Fibroblast of villous mesenchyme (primary cell): ENCODE data around the gene ITM2B. TPM values are rescaled to one million over a fixed set of nuclear protein-coding genes. Genes with fewer than 3 reads are reported as not detected.

Experiments
- DNase-seq: peaks from one replicate; pipeline ENCODE4 v3.0.0-alpha.2; 2010; ENCODE audit warnings: low read depth
- H3K4me3 ChIP-seq: 2 replicates; pipeline ENCODE4 v1.5.1; 2011; ENCODE audit warnings: low read depth, mild to moderate bottlenecking, low read length
- total RNA-seq: library from RNA; depleted of rRNA; stranded (reverse); fragments of >200 nt; gene quantifications from 2 replicates; pipeline ENCODE4 v1.2.3, GENCODE V29; 2012
- TF ChIP-seq, protein P1 (sequence below): IDR thresholded peaks from 2 replicates; pipeline ENCODE4 v1.5.1; 2012; ENCODE audit warnings: low read depth, mild to moderate bottlenecking, low read length; ENCODE audit not compliant: insufficient read depth

The ITM2B gene
- total RNA-seq, 1 donor: 112 TPM

DNA sequence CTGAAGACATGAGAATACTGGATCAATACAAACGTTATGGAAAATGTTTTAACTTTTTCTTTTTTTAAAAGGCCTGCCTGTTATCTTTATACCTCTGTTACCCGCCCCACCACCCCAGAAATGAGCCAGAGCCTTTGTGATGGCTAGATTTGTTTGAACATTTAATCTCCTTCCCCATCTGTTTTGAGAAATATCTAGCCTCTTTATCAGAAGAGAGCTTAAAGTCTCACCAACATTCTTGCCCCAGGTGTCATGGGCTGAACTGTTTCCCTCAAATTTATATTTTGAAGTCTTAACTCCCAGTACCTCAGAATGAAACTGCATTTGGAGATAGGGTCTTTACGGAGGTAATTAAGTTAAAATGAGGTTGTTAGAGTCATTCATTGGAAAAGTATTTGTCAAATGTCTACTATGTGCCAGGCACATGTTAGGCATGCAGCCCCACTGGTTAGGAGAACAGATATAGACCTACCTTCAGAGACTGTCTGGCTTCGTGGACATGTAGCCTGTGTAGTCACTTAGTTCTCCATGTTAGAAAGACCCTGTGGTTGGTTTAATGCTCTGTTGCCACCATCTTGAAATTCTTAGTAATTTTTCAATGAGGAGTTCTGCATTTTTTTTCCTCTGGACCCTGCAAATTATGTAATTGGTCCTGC lies 64.3 kb downstream of the ITM2B start:
- TF ChIP-seq, protein P1, sequence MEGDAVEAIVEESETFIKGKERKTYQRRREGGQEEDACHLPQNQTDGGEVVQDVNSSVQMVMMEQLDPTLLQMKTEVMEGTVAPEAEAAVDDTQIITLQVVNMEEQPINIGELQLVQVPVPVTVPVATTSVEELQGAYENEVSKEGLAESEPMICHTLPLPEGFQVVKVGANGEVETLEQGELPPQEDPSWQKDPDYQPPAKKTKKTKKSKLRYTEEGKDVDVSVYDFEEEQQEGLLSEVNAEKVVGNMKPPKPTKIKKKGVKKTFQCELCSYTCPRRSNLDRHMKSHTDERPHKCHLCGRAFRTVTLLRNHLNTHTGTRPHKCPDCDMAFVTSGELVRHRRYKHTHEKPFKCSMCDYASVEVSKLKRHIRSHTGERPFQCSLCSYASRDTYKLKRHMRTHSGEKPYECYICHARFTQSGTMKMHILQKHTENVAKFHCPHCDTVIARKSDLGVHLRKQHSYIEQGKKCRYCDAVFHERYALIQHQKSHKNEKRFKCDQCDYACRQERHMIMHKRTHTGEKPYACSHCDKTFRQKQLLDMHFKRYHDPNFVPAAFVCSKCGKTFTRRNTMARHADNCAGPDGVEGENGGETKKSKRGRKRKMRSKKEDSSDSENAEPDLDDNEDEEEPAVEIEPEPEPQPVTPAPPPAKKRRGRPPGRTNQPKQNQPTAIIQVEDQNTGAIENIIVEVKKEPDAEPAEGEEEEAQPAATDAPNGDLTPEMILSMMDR: no peak
- DNase-seq: no peak
- no peak overlapping the region for H3K4me3 ChIP-seq

DNA sequence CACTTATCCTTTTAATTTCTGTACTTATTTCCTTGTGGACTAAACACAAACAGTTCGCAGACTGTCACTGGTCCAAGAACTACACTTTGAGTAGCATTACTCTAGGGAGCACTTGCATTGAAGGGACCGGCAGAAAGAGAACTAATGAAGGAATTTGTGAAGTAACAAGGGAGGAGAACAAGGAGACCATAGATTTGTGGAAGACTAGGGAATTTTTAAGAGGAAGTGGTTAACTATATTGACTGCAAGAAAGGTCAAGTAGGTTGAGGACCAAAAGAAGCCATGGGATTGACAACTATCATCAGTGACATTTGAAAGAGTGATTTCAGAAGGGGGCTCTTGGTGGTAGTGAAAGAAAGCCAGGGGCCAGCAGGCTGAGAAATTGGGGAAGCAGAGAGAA lies 66.6 kb downstream of the ITM2B start:
- DNase-seq: no peak
- H3K4me3 ChIP-seq: no peak overlapping the region
- TF ChIP-seq, protein P1: no peak

DNA sequence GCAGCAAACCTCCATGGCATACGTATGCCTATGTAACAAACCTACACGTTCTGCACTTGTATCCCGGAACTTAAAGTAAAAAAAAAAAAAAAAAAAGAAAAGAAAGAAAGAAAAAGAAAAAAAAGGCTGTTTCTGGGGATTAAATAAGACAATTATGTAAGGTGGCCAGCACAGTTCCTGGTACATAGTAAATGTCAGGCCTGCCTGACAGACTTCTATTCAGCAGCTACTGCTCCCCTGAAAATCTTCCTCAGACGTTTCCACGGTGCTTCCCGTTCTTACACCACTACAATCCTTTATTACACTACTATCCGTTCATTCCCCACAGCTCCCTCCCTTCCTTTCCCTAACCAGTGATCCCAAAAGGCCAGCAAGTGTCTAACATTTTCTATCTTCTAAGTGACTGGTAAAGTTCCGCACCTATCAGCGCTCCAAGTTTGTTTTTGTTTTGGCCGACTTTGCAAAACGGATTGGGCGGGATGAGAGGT lies 69.9 kb downstream of the ITM2B start:
- peak overlapping the region; percentile 85 for H3K4me3 ChIP-seq
- DNase-seq: no peak
- TF ChIP-seq, protein P1: no peak

DNA sequence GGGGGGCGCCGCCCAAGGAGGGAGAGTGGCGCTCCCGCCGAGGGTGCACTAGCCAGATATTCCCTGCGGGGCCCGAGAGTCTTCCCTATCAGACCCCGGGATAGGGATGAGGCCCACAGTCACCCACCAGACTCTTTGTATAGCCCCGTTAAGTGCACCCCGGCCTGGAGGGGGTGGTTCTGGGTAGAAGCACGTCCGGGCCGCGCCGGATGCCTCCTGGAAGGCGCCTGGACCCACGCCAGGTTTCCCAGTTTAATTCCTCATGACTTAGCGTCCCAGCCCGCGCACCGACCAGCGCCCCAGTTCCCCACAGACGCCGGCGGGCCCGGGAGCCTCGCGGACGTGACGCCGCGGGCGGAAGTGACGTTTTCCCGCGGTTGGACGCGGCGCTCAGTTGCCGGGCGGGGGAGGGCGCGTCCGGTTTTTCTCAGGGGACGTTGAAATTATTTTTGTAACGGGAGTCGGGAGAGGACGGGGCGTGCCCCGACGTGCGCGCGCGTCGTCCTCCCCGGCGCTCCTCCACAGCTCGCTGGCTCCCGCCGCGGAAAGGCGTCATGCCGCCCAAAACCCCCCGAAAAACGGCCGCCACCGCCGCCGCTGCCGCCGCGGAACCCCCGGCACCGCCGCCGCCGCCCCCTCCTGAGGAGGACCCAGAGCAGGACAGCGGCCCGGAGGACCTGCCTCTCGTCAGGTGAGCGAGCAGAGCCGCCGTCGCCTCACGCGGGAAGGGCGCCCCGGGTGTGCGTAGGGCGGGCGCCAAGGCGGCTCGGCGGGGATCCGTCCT lies 70.5 kb downstream of the ITM2B start, which contains the start of gene RB1:
RB1 (plus strand) TSS at position 393 of the 784 bp plus-strand sequence; CDS start at position 555, 162 bp downstream.
- peak; percentile 94 for DNase-seq
- peak within 1 kb of the TSS; percentile 85 for H3K4me3 ChIP-seq
- TF ChIP-seq, protein P1: no peak

DNA sequence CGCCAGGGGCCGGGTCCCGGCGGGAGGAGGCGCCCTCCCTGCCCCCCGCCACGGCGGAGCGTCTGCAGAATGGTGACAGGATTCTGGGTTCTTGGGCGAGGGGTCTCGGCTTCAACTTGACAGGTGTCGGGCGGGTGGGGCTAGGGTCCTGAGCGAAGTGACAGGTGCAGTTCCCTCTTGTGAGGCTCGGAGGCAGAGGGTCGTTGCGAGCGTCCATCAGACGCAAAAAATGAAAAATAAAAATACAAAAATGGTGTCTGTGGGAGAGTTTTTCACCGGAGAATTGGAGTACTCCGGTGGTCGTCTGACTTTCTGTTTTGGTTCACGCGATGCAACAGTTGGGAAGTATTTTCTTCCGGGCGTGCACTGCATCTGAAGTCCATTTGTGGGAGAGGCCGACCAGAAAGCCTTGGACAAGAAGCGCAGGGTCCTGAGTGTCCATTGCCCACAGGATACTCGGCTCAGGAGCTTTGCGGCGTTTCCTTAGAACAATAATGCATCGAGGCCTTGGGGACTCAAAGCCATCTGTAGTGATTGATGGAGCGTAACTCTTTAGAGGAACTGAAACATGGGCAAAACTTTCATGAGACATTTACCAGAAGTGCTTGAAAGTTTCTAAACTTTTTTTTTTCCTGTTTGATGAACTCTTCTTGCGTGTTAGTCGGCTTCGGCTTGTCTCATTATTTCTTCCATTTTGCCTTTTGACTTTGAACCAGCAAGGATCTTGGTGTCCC lies 71.3 kb downstream of the ITM2B start:
- DNase-seq: peak; percentile 77
- TF ChIP-seq, protein P1: no peak
- peak overlapping the region; percentile 85 for H3K4me3 ChIP-seq

DNA sequence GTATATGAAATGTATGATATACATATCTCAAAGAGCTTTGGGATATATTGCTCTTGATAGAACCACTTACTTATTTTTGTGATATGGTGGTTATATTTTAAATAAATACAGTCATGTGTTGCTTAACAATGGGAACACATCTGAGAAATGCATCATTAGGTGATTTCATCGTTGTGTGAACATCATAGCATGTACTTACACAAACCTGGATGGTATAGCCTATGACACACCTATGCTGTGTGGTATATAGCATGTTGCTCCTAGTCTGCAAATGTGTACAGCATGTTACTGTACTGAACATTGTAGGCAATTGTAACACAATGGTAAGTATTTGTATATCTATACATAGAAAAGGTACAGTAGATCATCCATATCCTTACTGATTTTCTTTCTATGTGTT lies 78.2 kb downstream of the ITM2B start:
- TF ChIP-seq, protein P1: no peak
- H3K4me3 ChIP-seq: no peak overlapping the region
- no peak for DNase-seq
